H1 (cell line): Measurements from ENCODE around the gene BBS9. TPM values are rescaled to one million over a fixed set of nuclear protein-coding genes. Genes with fewer than 3 reads are reported as not detected.

ENCODE experiments used
- CTCF ChIA-PET: fragments of 300-600 bp; sonication (Branson Sonifier 250); formaldehyde crosslinking; loops from one replicate; lab custom pipeline; 2021; ENCODE audit not compliant: partially characterized antibody; lab: Charles Lee
- POLR2A ChIA-PET: fragments of 300-600 bp; sonication (Branson Sonifier 250); formaldehyde crosslinking; loops from one replicate; lab custom pipeline; 2021; ENCODE audit warnings: inconsistent platforms; ENCODE audit not compliant: partially characterized antibody; lab: Charles Lee
- DNase-seq, 2 experiments: peaks; one replicate each; pipeline versions ENCODE4 v3.0.0 to v3.0.0-alpha.2; 2010 to 2022; ENCODE audit warnings: low spot score in 2 of 2, low read depth in 1 of 2, mixed read lengths in 1 of 2
- FAIRE-seq: peaks from 2 replicates; lab custom pipeline; 2011; peaks lifted over from hg19 to GRCh38; lab: Jason Lieb, UNC
- H2AFZ ChIP-seq: 2 replicates; pipeline ENCODE4 v1.8.1; 2012; ENCODE audit warnings: low read length, inconsistent platforms
- H2AK5ac ChIP-seq: 2 replicates; pipeline ENCODE4 v1.6.1; 2013; ENCODE audit warnings: low read depth, low read length
- H2BK120ac ChIP-seq: replicated peaks from 2 replicates; pipeline ENCODE3; 2013; ENCODE audit warnings: low read depth, low read length, inconsistent platforms
- H2BK12ac ChIP-seq: 2 replicates; pipeline ENCODE4 v1.6.1; 2013; ENCODE audit warnings: low read depth, low read length
- H2BK15ac ChIP-seq: 2 replicates; pipeline ENCODE4 v1.6.1; 2013; ENCODE audit warnings: low read length
- H2BK20ac ChIP-seq: 2 replicates; pipeline ENCODE4 v1.6.1; 2013; ENCODE audit warnings: low read length
- H2BK5ac ChIP-seq: 2 replicates; pipeline ENCODE4 v1.6.1; 2013; ENCODE audit warnings: low read depth, low read length
- H3K14ac ChIP-seq: 2 replicates; pipeline ENCODE4 v1.6.1; 2013; ENCODE audit warnings: inconsistent platforms; ENCODE audit not compliant: insufficient read length
- H3K18ac ChIP-seq: 2 replicates; pipeline ENCODE4 v1.6.1; 2013; ENCODE audit warnings: low read length; ENCODE audit errors: extremely low read depth
- H3K23ac ChIP-seq: 2 replicates; pipeline ENCODE4 v1.6.1; 2013; ENCODE audit warnings: inconsistent platforms; ENCODE audit not compliant: insufficient read length
- H3K23me2 ChIP-seq: 2 replicates; pipeline ENCODE4 v1.6.1; 2013; ENCODE audit warnings: low read depth, low read length
- H3K27ac ChIP-seq: 2 replicates; pipeline ENCODE4 v1.6.1; 2011; ENCODE audit warnings: low read depth, low read length, inconsistent platforms
- H3K27me3 ChIP-seq, 4 experiments: replicated peaks in 1 of 4; 1 replicate in 1 of 4; 2 replicates in 3 of 4; pipeline versions ENCODE4 v1.6.1 to v1.8.1; 2011 to 2013; ENCODE audit warnings: low read length in 3 of 4, mild to moderate bottlenecking in 3 of 4, inconsistent platforms in 2 of 4, mixed read lengths in 2 of 4, moderate library complexity in 1 of 4; ENCODE audit not compliant: control insufficient read depth in 3 of 4, insufficient read depth in 3 of 4; ENCODE audit errors: extremely low read depth in 1 of 4
- H3K36me3 ChIP-seq, 4 experiments: 2 replicates each; pipeline versions ENCODE4 v1.6.1 to v1.8.1; 2011 to 2013; ENCODE audit warnings: mild to moderate bottlenecking in 4 of 4, low read length in 3 of 4, moderate library complexity in 2 of 4, control low read depth in 1 of 4, inconsistent platforms in 1 of 4; ENCODE audit not compliant: insufficient read depth in 4 of 4, control insufficient read depth in 2 of 4
- H3K4ac ChIP-seq: replicated peaks from 2 replicates; pipeline ENCODE3; 2013; ENCODE audit warnings: low read length, low read depth, mixed read lengths, inconsistent platforms; ENCODE audit not compliant: insufficient read length
- H3K4me1 ChIP-seq, 4 experiments: replicated peaks in 1 of 4; 1 replicate in 1 of 4; 2 replicates in 3 of 4; pipeline versions ENCODE4 v1.6.1 to v1.8.1; 2011 to 2013; ENCODE audit warnings: low read length in 3 of 4, inconsistent platforms in 2 of 4, mixed read lengths in 1 of 4; ENCODE audit not compliant: insufficient read depth in 4 of 4, control insufficient read depth in 3 of 4
- H3K4me2 ChIP-seq, 2 experiments: 2 replicates each; pipeline versions ENCODE4 v1.6.1 to v1.8.1; 2011 to 2013; ENCODE audit warnings: low read depth in 2 of 2, low read length in 2 of 2, control low read depth in 1 of 2, inconsistent platforms in 1 of 2, mild to moderate bottlenecking in 1 of 2; ENCODE audit not compliant: insufficient read depth in 1 of 2
- H3K4me3 ChIP-seq, 4 experiments: fragments of 200-600, 300-600 bp in 1 of 4; sonication (generic), shearing (Covaris generic), sonication (Bioruptor Twin) in 1 of 4; 2 replicates each; pipeline versions ENCODE4 v1.5.1 to v1.8.1; 2011 to 2016; ENCODE audit warnings: low read length in 4 of 4, low read depth in 3 of 4, control low read depth in 2 of 4, inconsistent platforms in 2 of 4, mild to moderate bottlenecking in 2 of 4, mixed read lengths in 1 of 4, moderate library complexity in 1 of 4; ENCODE audit not compliant: insufficient read depth in 2 of 4; ENCODE audit errors: extremely low read depth in 1 of 4
- H3K56ac ChIP-seq: replicated peaks from 2 replicates; pipeline ENCODE3; 2013; ENCODE audit warnings: low read depth, mild to moderate bottlenecking, mixed read lengths, low read length, inconsistent platforms; ENCODE audit not compliant: insufficient read length
- H3K79me1 ChIP-seq: 2 replicates; pipeline ENCODE4 v1.6.1; 2013; ENCODE audit warnings: low read depth, low read length, control low read depth
- H3K79me2 ChIP-seq, 2 experiments: 2 replicates each; pipeline versions ENCODE4 v1.6.1 to v1.8.1; 2012 to 2013; ENCODE audit warnings: low read length in 2 of 2, mild to moderate bottlenecking in 2 of 2, inconsistent platforms in 1 of 2; ENCODE audit not compliant: insufficient read depth in 2 of 2, control insufficient read depth in 1 of 2
- H3K9ac ChIP-seq, 4 experiments: replicated peaks in 1 of 4; 1 replicate in 1 of 4; 2 replicates in 3 of 4; pipeline versions ENCODE4 v1.6.1 to v1.8.1; 2011 to 2013; ENCODE audit warnings: low read depth in 3 of 4, low read length in 3 of 4, control low read depth in 2 of 4, mild to moderate bottlenecking in 2 of 4, moderate library complexity in 2 of 4, inconsistent platforms in 1 of 4; ENCODE audit errors: extremely low read depth in 1 of 4
- H3K9me3 ChIP-seq, 2 experiments: 2 replicates each; pipeline versions ENCODE4 v1.6.1 to v1.8.1; 2012 to 2013; ENCODE audit warnings: mild to moderate bottlenecking in 2 of 2, moderate library complexity in 2 of 2, control low read depth in 1 of 2, inconsistent platforms in 1 of 2, low read depth in 1 of 2, low read length in 1 of 2, mixed read lengths in 1 of 2; ENCODE audit not compliant: insufficient read depth in 2 of 2
- H4K20me1 ChIP-seq, 2 experiments: replicated peaks in 1 of 2; 2 replicates each; pipeline versions ENCODE3 to v1.8.1; 2011 to 2013; ENCODE audit warnings: inconsistent platforms in 2 of 2, low read length in 2 of 2, mild to moderate bottlenecking in 1 of 2; ENCODE audit not compliant: insufficient read depth in 2 of 2, control insufficient read depth in 1 of 2
- H4K5ac ChIP-seq: 2 replicates; pipeline ENCODE4 v1.6.1; 2013; ENCODE audit warnings: low read length, low read depth, mixed read lengths, inconsistent platforms; ENCODE audit not compliant: insufficient read length
- H4K8ac ChIP-seq: 2 replicates; pipeline ENCODE4 v1.8.0; 2013; ENCODE audit warnings: mild to moderate bottlenecking, moderate library complexity, low read length, inconsistent platforms; ENCODE audit not compliant: insufficient read depth; ENCODE audit errors: extremely low read depth
- H4K91ac ChIP-seq: replicated peaks from 2 replicates; pipeline ENCODE3; 2013; ENCODE audit warnings: low read length, mixed read lengths, inconsistent platforms; ENCODE audit not compliant: insufficient read length
- CBX5 ChIP-seq: fragments of 300-800, 300-1000 bp; sonication (generic); IDR thresholded peaks from 2 replicates; pipeline ENCODE4 v1.7.1; 2016; ENCODE audit warnings: antibody characterized with exemption, low read length, low read depth
- TAF7 ChIP-seq: optimal IDR thresholded peaks from 2 replicates; pipeline ENCODE3; 2011; ENCODE audit warnings: low read depth, mild to moderate bottlenecking, inconsistent platforms, low read length, moderate library complexity, borderline replicate concordance
- WGBS, 2 experiments: shearing (Covaris generic) in 1 of 2; methylation state at CpG; one replicate each; pipeline versions ENCODE4 v1.1.6 to v1.1.7; 2013 to 2015; ENCODE audit warnings: low lambda C conversion rate in 2 of 2, mixed read lengths in 2 of 2, inconsistent platforms in 1 of 2, low coverage in 1 of 2, missing lambda C conversion rate in 1 of 2; ENCODE audit not compliant: insufficient replicate concordance in 2 of 2, insufficient coverage in 1 of 2, insufficient read length in 1 of 2; ENCODE audit errors: extremely low coverage in 1 of 2, missing lambda C conversion rate in 1 of 2; 5-methylcytosine and 5-hydroxymethylcytosine counted together
- polyA plus RNA-seq, 7 experiments: library from polyadenylated mRNA; depleted of rRNA in 3 of 7; stranded (reverse) in 5 of 7; unstranded in 2 of 7; fragments of >200 nt in 5 of 7; fragments of 200-250 nt in 2 of 7; gene quantifications; 1 replicate in 5 of 7; 2 replicates in 1 of 7; 4 replicates in 1 of 7; pipeline versions ENCODE4 v1.2.1 to v1.2.3, GENCODE V29; 2011 to 2013; ENCODE audit warnings: missing spikeins in 2 of 7, mixed read lengths in 2 of 7
- total RNA-seq: library from RNA; stranded (reverse); fragmentation: NEBNext Ultra II Directional; extraction: Animal tissue kit (Norgen Biotek cat#: 25700); gene quantifications from 2 replicates; pipeline ENCODE4 v1.2.1, GENCODE V29; 2021

Gene BBS9
- total and polyA plus RNA-seq, 2 of the 8 experiments (the other 6 are each of a cell fraction or from before 2014, with no cell fraction given), result 22.3 to 37.0 TPM

DNA sequence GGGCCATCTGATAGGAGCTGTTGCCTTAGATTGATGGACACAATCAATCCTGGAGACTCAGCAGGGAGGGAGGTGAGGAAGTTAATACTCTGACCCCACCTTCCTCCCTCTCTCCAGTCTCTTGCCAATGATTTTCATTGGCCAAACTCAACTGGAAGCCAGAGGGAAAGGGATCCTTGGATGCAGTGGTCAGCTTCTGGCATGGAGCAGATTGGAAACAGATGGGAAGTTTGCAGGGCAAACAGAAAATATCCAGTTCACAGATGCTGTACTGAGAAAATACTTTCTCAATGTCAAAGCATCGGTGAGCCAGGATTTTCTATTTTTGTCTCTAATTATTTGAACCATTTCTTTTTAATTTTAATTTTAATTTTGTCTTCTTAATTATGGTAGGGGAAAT is 170.8 kb downstream of the BBS9 start:
- H2AFZ ChIP-seq, result no peak overlapping the region
- H3K56ac ChIP-seq, result no peak overlapping the region
- FAIRE-seq, result no peak
- H4K8ac ChIP-seq, result no peak overlapping the region
- H3K9me3 ChIP-seq, result peaks cover 18 to 20% of the 10 kb centered on the region in 2 experiments; a peak in 3 of 4 replicates
- no peak overlapping the region for H3K4me2 ChIP-seq
- WGBS, 2 experiments, result 83% methylated on average over 1 of the region's 1 CpG; no CpG with 5 or more reads in 1 of the 2 experiments
- H3K9ac ChIP-seq, result no peak overlapping the region
- no peak overlapping the region for H2BK120ac ChIP-seq
- no peak overlapping the region for H2BK5ac ChIP-seq
- no peaks in the 10 kb centered on the region for H3K4me1 ChIP-seq
- no peak overlapping the region for H3K14ac ChIP-seq
- no peak overlapping the region for H3K18ac ChIP-seq
- no peak overlapping the region for H3K23ac ChIP-seq
- H3K27ac ChIP-seq, result no peak overlapping the region
- CTCF ChIA-PET, result no interaction called here
- no peak overlapping the region for H2AK5ac ChIP-seq
- TF ChIP-seq TAF7 (no peak), CBX5 (no peak)
- no peak overlapping the region for H2BK20ac ChIP-seq
- POLR2A ChIA-PET, result no interaction called here
- no peak for DNase-seq
- no peaks in the 10 kb centered on the region for H3K27me3 ChIP-seq
- H3K4ac ChIP-seq, result no peak overlapping the region
- no peak overlapping the region for H2BK12ac ChIP-seq
- no peaks in the 10 kb centered on the region for H3K79me2 ChIP-seq
- no peaks in the 10 kb centered on the region for H4K20me1 ChIP-seq
- no peak overlapping the region for H4K91ac ChIP-seq
- no peak overlapping the region for H3K4me3 ChIP-seq
- no peaks in the 10 kb centered on the region for H3K23me2 ChIP-seq
- no peak overlapping the region for H4K5ac ChIP-seq
- peaks cover 0 to 4% (median 0%) of the 10 kb centered on the region in 4 experiments; a peak in 1 of 8 replicates for H3K36me3 ChIP-seq
- no peaks in the 10 kb centered on the region for H3K79me1 ChIP-seq
- no peak overlapping the region for H2BK15ac ChIP-seq
